GM23248 (cell line): Measurements from ENCODE around the gene ICOS. TPM values are rescaled to one million over a fixed set of nuclear protein-coding genes. Genes with fewer than 3 reads are reported as not detected.
"Not testable (repeated sequence)": the region's sequence is repeated elsewhere in the genome, so short reads cannot be mapped to it uniquely, and the experiment has no call there.

Source experiments
- DNase-seq: peaks from one replicate; pipeline ENCODE4 v3.0.0-alpha.2; 2015
- H2AFZ ChIP-seq: fragments of 200-600 bp; sonication (generic); 2 replicates; pipeline ENCODE4 v1.6.1; 2016; ENCODE audit warnings: antibody characterized with exemption
- H3F3A ChIP-seq: fragments of 200-600 bp; sonication (generic); 2 replicates; pipeline ENCODE4 v1.6.1; 2016; ENCODE audit warnings: mild to moderate bottlenecking, antibody characterized with exemption, mixed run types; ENCODE audit not compliant: insufficient read depth
- H3K27ac ChIP-seq: fragments of 200-600 bp; sonication (generic); 2 replicates; pipeline ENCODE4 v1.5.1; 2016; ENCODE audit warnings: mild to moderate bottlenecking
- H3K27me3 ChIP-seq: fragments of 200-600 bp; sonication (generic); replicated peaks from 2 replicates; pipeline ENCODE4 v1.6.1; 2016; ENCODE audit warnings: mild to moderate bottlenecking; ENCODE audit not compliant: insufficient read depth
- H3K36me3 ChIP-seq: fragments of 200-600 bp; sonication (generic); 2 replicates; pipeline ENCODE4 v1.6.1; 2016; ENCODE audit warnings: low read depth, mild to moderate bottlenecking
- H3K4me1 ChIP-seq: fragments of 200-600 bp; sonication (generic); 2 replicates; pipeline ENCODE4 v1.6.1; 2016; ENCODE audit warnings: mild to moderate bottlenecking; ENCODE audit not compliant: insufficient read depth
- H3K4me2 ChIP-seq: fragments of 200-600 bp; sonication (generic); one replicate; pipeline ENCODE4 v1.6.1; 2016; ENCODE audit warnings: mild to moderate bottlenecking; ENCODE audit not compliant: unreplicated experiment
- H3K4me3 ChIP-seq: fragments of 200-600 bp; sonication (generic); 2 replicates; pipeline ENCODE4 v1.5.1; 2016; ENCODE audit warnings: mild to moderate bottlenecking
- H3K79me2 ChIP-seq: fragments of 200-600 bp; sonication (generic); 2 replicates; pipeline ENCODE4 v1.6.1; 2016; ENCODE audit warnings: mild to moderate bottlenecking; ENCODE audit not compliant: insufficient read depth
- H3K9ac ChIP-seq: fragments of 200-600 bp; sonication (generic); 2 replicates; pipeline ENCODE4 v1.6.1; 2016; ENCODE audit warnings: mild to moderate bottlenecking
- H3K9me2 ChIP-seq: fragments of 200-600 bp; sonication (generic); 2 replicates; pipeline ENCODE4 v1.6.1; 2016; ENCODE audit warnings: mixed run types, mild to moderate bottlenecking, moderate library complexity; ENCODE audit not compliant: insufficient read depth
- H3K9me3 ChIP-seq: fragments of 200-600 bp; sonication (generic); one replicate; pipeline ENCODE4 v1.6.1; 2017; ENCODE audit warnings: low read depth
- H4K20me1 ChIP-seq: fragments of 200-600 bp; sonication (generic); 2 replicates; pipeline ENCODE4 v1.6.0; 2016; ENCODE audit not compliant: insufficient read depth
- EZH2 ChIP-seq: fragments of 200-600 bp; sonication (generic); IDR thresholded peaks from 2 replicates; pipeline ENCODE4 v1.6.1; 2018; ENCODE audit warnings: antibody characterized with exemption, mild to moderate bottlenecking; ENCODE audit not compliant: insufficient read depth, poor library complexity, severe bottlenecking
- EZH2phosphoT487 ChIP-seq: fragments of 200-600 bp; sonication (generic); IDR thresholded peaks from 2 replicates; pipeline ENCODE4 v1.6.1; 2018; ENCODE audit warnings: antibody characterized with exemption, moderate library complexity, mild to moderate bottlenecking, low read depth; ENCODE audit not compliant: insufficient read depth
- WGBS, 2 experiments: methylation state at CpG; one replicate each; pipeline ENCODE4 v1.1.6; 2015 to 2017; ENCODE audit warnings: low lambda C conversion rate in 2 of 2, low coverage in 1 of 2; ENCODE audit errors: missing lambda C conversion rate in 2 of 2; 5-methylcytosine and 5-hydroxymethylcytosine counted together
- in situ Hi-C: fragments of 300-500 bp; cut with MboI; formaldehyde crosslinking; loops from 2 replicates; pipeline ENCODE4 v1.15.0; 2020
- polyA plus RNA-seq: library from polyadenylated mRNA; unstranded; fragments of >200 nt; fragmentation: Nextera tagmentation; extraction: Ambion mirVana; gene quantifications from 2 replicates; pipeline ENCODE4 v1.2.1, GENCODE V29; 2016
- total RNA-seq: library from RNA; depleted of rRNA; stranded (reverse); fragments of >200 nt; shearing (Covaris generic); gene quantifications from 2 replicates; pipeline ENCODE4 v1.2.3, GENCODE V29; 2014

The ICOS gene
- total and polyA plus RNA-seq, 2 experiments from 2014 or later, result not detected

GRCh38 chr2:203949228-203949627, 12.7 kb downstream of the ICOS start:
- in situ Hi-C loops, result no loop called here
- Histone ChIP-seq H3K36me3 (no peaks in the 10 kb centered on the region), H3K4me3 (no peak overlapping the region), H3K9me2 (no peaks in the 10 kb centered on the region), H3K4me1 (peaks cover 6% of the 10 kb centered on the region; the same call in 1 of the 2 replicates), H4K20me1 (no peaks in the 10 kb centered on the region), H3K9me3 (no peaks in the 10 kb centered on the region), H3K27me3 (no peaks in the 10 kb centered on the region), H3F3A (no peaks in the 10 kb centered on the region), H2AFZ (no peak overlapping the region), H3K27ac (no peak overlapping the region), H3K79me2 (no peaks in the 10 kb centered on the region), H3K4me2 (no peak overlapping the region), H3K9ac (no peak overlapping the region)
- WGBS, 2 experiments, result 28 to 31% methylated on average over 2 of the region's 2 CpGs
- TF ChIP-seq EZH2phosphoT487 (no peak), EZH2 (no peak)
- peak; percentile 40 for DNase-seq

GRCh38 chr2:203951366-203951902, 14.9 kb downstream of the ICOS start:
- Histone ChIP-seq H3K79me2 (no peaks in the 10 kb centered on the region), H3K27me3 (no peaks in the 10 kb centered on the region), H3K4me3 (no peak overlapping the region), H3K4me2 (no peak overlapping the region), H3K36me3 (no peaks in the 10 kb centered on the region), H2AFZ (no peak overlapping the region), H3F3A (no peaks in the 10 kb centered on the region), H3K4me1 (peaks cover 6% of the 10 kb centered on the region; the same call in 1 of the 2 replicates), H3K27ac (no peak overlapping the region), H4K20me1 (no peaks in the 10 kb centered on the region), H3K9ac (no peak overlapping the region), H3K9me3 (no peaks in the 10 kb centered on the region), H3K9me2 (no peaks in the 10 kb centered on the region)
- no peak for DNase-seq
- WGBS, 2 experiments, result 75 to 80% methylated on average over 10 of the region's 10 CpGs
- in situ Hi-C loops, result no loop called here
- TF ChIP-seq EZH2 (no peak), EZH2phosphoT487 (no peak)

GRCh38 chr2:203959265-203959664, 22.7 kb downstream of the ICOS start:
- H3K4me3 ChIP-seq, result no peak overlapping the region
- no peaks in the 10 kb centered on the region for H3F3A ChIP-seq
- 0 out of 2 replicates have a peak, but pooled peaks cover 15% of the 10 kb centered on the region for H3K27me3 ChIP-seq
- H3K9me3 ChIP-seq, result no peaks in the 10 kb centered on the region
- no peaks in the 10 kb centered on the region for H3K9me2 ChIP-seq
- H3K9ac ChIP-seq, result no peak overlapping the region
- no peak for TF ChIP-seq EZH2phosphoT487
- TF ChIP-seq EZH2, result no peak
- H3K27ac ChIP-seq, result no peak overlapping the region
- no peaks in the 10 kb centered on the region for H3K4me1 ChIP-seq
- DNase-seq, result no peak
- 48 to 53% methylated on average over 4 of the region's 4 CpGs for WGBS, 2 experiments
- in situ Hi-C loops, result no loop called here
- H3K79me2 ChIP-seq, result no peaks in the 10 kb centered on the region
- H2AFZ ChIP-seq, result no peak overlapping the region
- H3K4me2 ChIP-seq, result no peak overlapping the region
- H3K36me3 ChIP-seq, result no peaks in the 10 kb centered on the region
- no peaks in the 10 kb centered on the region for H4K20me1 ChIP-seq

GRCh38 chr2:203959672-203960071, 23.1 kb downstream of the ICOS start:
- Histone ChIP-seq H3K36me3 (no peaks in the 10 kb centered on the region), H3K9me2 (no peaks in the 10 kb centered on the region), H3K4me2 (no peak overlapping the region), H3K27ac (no peak overlapping the region), H3K27me3 (0 out of 2 replicates have a peak, but pooled peaks cover 15% of the 10 kb centered on the region), H4K20me1 (no peaks in the 10 kb centered on the region), H3F3A (no peaks in the 10 kb centered on the region), H3K9ac (no peak overlapping the region), H3K9me3 (no peaks in the 10 kb centered on the region), H3K4me3 (no peak overlapping the region), H2AFZ (no peak overlapping the region), H3K4me1 (no peaks in the 10 kb centered on the region), H3K79me2 (no peaks in the 10 kb centered on the region)
- 4 to 8% methylated on average over 4 of the region's 4 CpGs for WGBS, 2 experiments
- in situ Hi-C loops, result no loop called here
- DNase-seq, result no peak
- TF ChIP-seq EZH2 (no peak), EZH2phosphoT487 (no peak)

- Histone ChIP-seq H3K27ac (no peak overlapping the region), H3F3A (no peaks in the 10 kb centered on the region), H3K9me2 (no peaks in the 10 kb centered on the region), H2AFZ (no peak overlapping the region), H3K4me2 (no peak overlapping the region), H3K9ac (no peak overlapping the region), H3K4me1 (no peaks in the 10 kb centered on the region), H3K79me2 (no peaks in the 10 kb centered on the region), H3K36me3 (no peaks in the 10 kb centered on the region), H3K9me3 (no peaks in the 10 kb centered on the region), H3K27me3 (peaks cover 15% of the 10 kb centered on the region; the same call in 1 of the 2 replicates), H4K20me1 (no peaks in the 10 kb centered on the region), H3K4me3 (no peak overlapping the region)
- TF ChIP-seq EZH2 (no peak), EZH2phosphoT487 (no peak)
- in situ Hi-C loops, result no loop called here
- WGBS, 2 experiments, result 68 to 72% methylated on average over 2 of the region's 2 CpGs
- no peak for DNase-seq
Measured at GRCh38 chr2:203960811-203961210, 24.2 kb downstream of the ICOS start.

- H3K4me3 ChIP-seq, DNase-seq, H3K9me2 ChIP-seq, H3K79me2 ChIP-seq, in situ Hi-C loops, H4K20me1 ChIP-seq, H3F3A ChIP-seq, H3K27ac ChIP-seq, H3K4me2 ChIP-seq, H3K9ac ChIP-seq, H3K36me3 ChIP-seq, H3K9me3 ChIP-seq, H3K4me1 ChIP-seq, H2AFZ ChIP-seq: not testable (repeated sequence)
- peaks cover 19% of the 10 kb centered on the region; the same call in 1 of the 2 replicates for H3K27me3 ChIP-seq
- 2 to 3% methylated on average over 7 of the region's 7 CpGs for WGBS, 2 experiments
Measured at GRCh38 chr2:203965190-203965589, 28.6 kb downstream of the ICOS start.
